GM12872 (cell line): ENCODE results near the gene UTF1.

Experiments used
- TF ChIP-seq, protein P1 (sequence below): IDR thresholded peaks from 3 replicates; pipeline ENCODE4 v1.5.1; 2011; ENCODE audit warnings: low read depth, mild to moderate bottlenecking, low read length, moderate library complexity; ENCODE audit not compliant: insufficient read depth

The UTF1 gene

DNA sequence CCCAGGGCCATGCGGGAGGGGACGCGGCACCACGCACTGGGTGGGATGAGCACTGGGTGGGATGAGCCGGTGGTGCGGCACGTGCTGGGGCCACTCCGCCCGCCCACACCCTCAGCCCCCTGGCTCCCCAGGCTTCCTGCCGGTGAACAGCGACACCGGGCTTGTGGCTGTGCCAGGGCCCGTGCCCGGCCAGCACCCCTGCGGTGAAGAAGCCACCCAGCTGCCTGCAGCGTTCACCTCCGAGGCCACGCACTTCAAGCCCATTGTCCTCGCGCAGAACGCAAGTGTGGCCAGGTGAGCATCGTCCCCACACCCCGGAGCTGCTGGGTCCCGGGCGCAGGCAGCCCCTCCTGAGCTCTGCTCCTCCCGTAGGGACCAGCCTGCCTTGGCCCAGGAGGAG lies 31.8 kb upstream of the UTF1 start:
- TF ChIP-seq, protein P1, sequence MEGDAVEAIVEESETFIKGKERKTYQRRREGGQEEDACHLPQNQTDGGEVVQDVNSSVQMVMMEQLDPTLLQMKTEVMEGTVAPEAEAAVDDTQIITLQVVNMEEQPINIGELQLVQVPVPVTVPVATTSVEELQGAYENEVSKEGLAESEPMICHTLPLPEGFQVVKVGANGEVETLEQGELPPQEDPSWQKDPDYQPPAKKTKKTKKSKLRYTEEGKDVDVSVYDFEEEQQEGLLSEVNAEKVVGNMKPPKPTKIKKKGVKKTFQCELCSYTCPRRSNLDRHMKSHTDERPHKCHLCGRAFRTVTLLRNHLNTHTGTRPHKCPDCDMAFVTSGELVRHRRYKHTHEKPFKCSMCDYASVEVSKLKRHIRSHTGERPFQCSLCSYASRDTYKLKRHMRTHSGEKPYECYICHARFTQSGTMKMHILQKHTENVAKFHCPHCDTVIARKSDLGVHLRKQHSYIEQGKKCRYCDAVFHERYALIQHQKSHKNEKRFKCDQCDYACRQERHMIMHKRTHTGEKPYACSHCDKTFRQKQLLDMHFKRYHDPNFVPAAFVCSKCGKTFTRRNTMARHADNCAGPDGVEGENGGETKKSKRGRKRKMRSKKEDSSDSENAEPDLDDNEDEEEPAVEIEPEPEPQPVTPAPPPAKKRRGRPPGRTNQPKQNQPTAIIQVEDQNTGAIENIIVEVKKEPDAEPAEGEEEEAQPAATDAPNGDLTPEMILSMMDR = no peak

DNA sequence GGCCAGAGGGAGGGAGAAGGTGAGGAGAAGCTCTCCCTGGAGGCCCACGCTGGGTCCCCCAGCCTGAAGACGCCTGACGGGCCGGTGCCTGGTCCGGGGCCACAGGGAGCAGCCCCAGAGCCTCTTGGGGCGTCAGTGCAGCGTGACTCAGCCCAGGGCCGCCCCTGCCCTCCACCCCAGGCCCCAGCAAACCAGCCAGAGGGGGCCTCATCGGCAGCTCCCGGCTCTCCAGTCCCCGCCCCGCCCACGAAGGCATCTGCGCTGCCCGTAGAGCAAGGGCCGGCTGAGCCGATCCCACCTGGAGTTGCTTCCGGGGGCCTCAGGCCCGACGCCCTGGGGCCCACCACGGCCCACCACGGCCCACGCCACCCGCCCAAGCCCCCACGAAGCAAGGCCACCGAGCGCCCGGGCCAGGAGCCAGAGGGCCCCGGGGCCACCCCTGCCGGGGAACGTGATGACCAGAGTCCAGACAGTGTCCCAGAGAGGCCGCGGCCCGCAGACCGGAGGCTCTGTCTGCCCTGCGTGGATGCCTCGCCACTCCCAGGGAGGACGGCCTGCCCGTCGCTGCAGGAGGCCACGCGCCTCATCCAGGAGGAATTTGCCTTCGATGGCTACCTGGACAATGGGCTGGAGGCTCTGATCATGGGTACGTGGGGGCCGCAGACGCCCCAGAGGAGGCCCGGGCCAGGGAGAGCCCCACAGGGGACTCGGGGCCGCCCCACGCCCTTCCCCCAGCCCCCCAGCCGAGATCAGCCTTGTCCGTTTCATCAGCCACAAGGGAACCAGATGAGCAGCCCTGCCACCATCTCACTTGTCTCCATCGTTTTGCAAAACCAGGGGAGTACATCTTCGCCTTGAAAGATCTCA lies 31.2 kb upstream of the UTF1 start:
- TF ChIP-seq, protein P1 = no peak

- TF ChIP-seq, protein P1 = no peak
Measured at GRCh38 chr10:133199488-133199885, 30.5 kb upstream of the UTF1 start.

DNA sequence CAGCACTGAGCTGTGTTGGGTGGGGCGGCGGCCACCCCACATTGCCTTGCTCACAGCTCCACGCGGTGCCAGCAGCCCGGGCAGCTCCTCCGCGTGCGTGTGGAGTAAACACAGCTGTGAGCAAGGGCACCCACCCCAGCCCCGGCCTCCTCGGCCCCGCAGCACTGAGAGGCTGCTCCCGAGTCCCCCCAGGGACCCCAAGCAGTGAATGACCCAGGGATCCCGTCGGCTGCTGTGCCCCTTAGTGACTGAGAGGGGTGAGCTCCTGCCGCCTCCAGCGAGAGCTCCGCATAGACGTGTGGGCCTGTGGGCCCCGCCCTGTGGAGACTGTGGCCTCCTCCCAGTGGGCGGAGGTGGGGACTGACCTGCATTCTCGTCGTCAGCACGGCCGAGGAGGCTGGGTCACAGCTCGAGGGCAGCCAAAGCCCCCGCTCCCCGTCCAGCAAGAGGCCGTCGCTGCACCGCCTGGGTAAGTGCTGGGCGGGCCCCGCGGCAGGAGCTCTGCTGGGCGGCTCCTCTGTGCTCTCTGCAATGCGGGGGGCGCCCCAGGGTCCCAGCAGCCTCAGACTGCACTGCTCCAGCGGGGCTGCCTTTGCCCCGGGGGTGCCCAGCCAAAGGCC lies 29.9 kb upstream of the UTF1 start:
- TF ChIP-seq, protein P1 = no peak

- TF ChIP-seq, protein P1 = no peak
Measured at GRCh38 chr10:133200621-133201031, 29.4 kb upstream of the UTF1 start.

- TF ChIP-seq, protein P1 = no peak
Measured at GRCh38 chr10:133201151-133201947, 28.7 kb upstream of the UTF1 start.
